GM12872 (cell line): ENCODE measurements around the gene PTPN13.

Source experiments
- CTCF ChIP-seq: IDR thresholded peaks from 3 replicates; pipeline ENCODE4 v1.5.1; 2011; ENCODE audit warnings: low read depth, mild to moderate bottlenecking, low read length, moderate library complexity; ENCODE audit not compliant: insufficient read depth

Gene PTPN13

GRCh38 chr4:86593688-86594558 lies at the start of gene PTPN13:
Gene PTPN13, plus strand, starts transcription at chr4:86594315. Its CDS starts 40,942 bp downstream, at chr4:86635257.
- no peak for TF ChIP-seq CTCF

GRCh38 chr4:86547140-86547539 lies 47.0 kb upstream of the PTPN13 start:
- TF ChIP-seq CTCF = no peak

GRCh38 chr4:86549163-86549788 lies 44.8 kb upstream of the PTPN13 start:
- no peak for TF ChIP-seq CTCF

GRCh38 chr4:86551387-86551786 lies 42.7 kb upstream of the PTPN13 start:
- no peak for TF ChIP-seq CTCF

- TF ChIP-seq CTCF = no peak
Measured at GRCh38 chr4:86554646-86555045, 39.5 kb upstream of the PTPN13 start.

GRCh38 chr4:86556791-86557415 lies 37.2 kb upstream of the PTPN13 start:
- no peak for TF ChIP-seq CTCF

- TF ChIP-seq CTCF = no peak
Measured at GRCh38 chr4:86557526-86557925, 36.6 kb upstream of the PTPN13 start.
